Measurements from ENCODE around the gene ARID1A. TPM values are rescaled to one million over a fixed set of nuclear protein-coding genes. Genes with fewer than 3 reads are reported as not detected.

Gene ARID1A
- total RNA-seq, 5 donors from 2014 or later (not counting 1 experiment from before 2014, with no cell fraction given): 122 to 148 (median 126) TPM

DNA sequence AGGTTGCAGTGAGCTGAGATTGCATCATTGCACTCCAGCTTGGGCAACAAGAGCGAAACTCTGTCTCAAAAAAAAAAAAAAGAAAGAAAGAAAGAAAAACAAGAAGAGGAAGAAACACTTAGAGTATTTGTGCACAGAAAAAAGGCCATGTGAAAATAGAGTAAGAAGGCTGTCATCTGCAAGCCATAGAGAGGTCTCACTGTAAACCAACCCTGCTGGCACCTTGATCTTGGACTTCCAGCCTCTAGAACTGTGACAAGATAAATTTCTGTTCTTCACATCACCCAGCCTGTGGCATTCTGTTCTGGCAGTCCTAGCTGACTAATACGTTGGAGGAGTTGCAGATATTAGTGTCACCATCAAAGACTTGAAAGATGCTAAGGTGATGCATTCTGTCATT lies 118.6 kb downstream of the ARID1A start:
- Histone ChIP-seq H3K4me3 (ENCODE audit: control insufficient read depth in 1 of 2, extremely low read depth in 1 of 2, low read length in 1 of 2) (no peak overlapping the region), H3K4me1 (ENCODE audit: control insufficient read depth in 1 of 2, extremely low read depth in 1 of 2, insufficient read depth in 2 of 2, low read length in 2 of 2) (peaks cover 0 to 14% of the 10 kb centered on the region in 2 experiments), H3K27ac (ENCODE audit: low read length) (no peak overlapping the region), H3K27me3 (replicated peaks in 1 of 2; ENCODE audit: control insufficient read depth in 2 of 2, extremely low read depth in 1 of 2, insufficient read depth in 2 of 2, low read length in 1 of 2) (no peaks in the 10 kb centered on the region), H3K9me3 (no peaks in the 10 kb centered on the region), H3K36me3 (ENCODE audit: control insufficient read depth in 2 of 2, extremely low read depth in 1 of 2, insufficient read depth in 1 of 2, low read length in 1 of 2) (no peaks in the 10 kb centered on the region)
- ATAC-seq (replicated peaks in 1 of 4): no peak
- Mint-ChIP-seq H3K9me3 (no peaks in the 10 kb centered on the region), H3K36me3 (no peaks in the 10 kb centered on the region), H3K4me1 (peaks cover 11 to 15% (median 11%) of the 10 kb centered on the region in 3 donors), H3K27ac (no peak overlapping the region), H3K27me3 (no peaks in the 10 kb centered on the region), H3K4me3 (no peak overlapping the region)
- POLR2A ChIA-PET: no interaction called here
- no CpG with 5 or more reads among the region's 2 CpGs for WGBS (ENCODE audit: insufficient coverage)
- CTCF ChIA-PET: interaction anchor here in 1 of 2 donors (0.6 kb wide), 1 partner anchor 71 kb away, joined by 3 read pairs; no protein-coding TSS in a partner anchor
- DNase-seq: no peak

DNA sequence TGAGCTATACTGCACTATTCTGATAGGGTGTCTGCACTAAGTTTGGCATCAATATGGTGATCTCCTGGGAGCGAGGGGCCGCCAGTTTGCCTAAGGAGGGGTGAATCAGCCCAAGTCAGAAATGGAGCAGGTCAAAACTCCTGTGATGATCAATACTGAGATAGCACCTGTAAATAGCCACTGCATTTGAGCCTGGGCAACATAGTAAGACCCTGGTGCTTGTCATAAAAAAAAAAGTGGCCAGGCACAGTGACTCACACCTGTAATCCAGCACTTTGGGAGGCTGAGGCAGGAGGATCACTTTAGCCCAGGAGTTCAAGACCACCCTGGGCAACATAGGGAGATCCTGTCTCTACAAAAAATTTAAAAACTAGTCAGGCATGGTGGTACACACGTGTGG lies 119.1 kb downstream of the ARID1A start:
- DNase-seq: no peak
- Mint-ChIP-seq H3K36me3 (no peaks in the 10 kb centered on the region), H3K4me3 (no peak overlapping the region), H3K27ac (no peak overlapping the region), H3K4me1 (peaks cover 11 to 15% (median 12%) of the 10 kb centered on the region in 3 donors), H3K9me3 (no peaks in the 10 kb centered on the region), H3K27me3 (no peaks in the 10 kb centered on the region)
- WGBS (ENCODE audit: insufficient coverage): 100% methylated on average over 2 of the region's 3 CpGs
- H3K27ac ChIP-seq (ENCODE audit: low read length): no peak overlapping the region
- H3K9me3 ChIP-seq: no peaks in the 10 kb centered on the region
- no peaks in the 10 kb centered on the region for H3K36me3 ChIP-seq (ENCODE audit: control insufficient read depth in 2 of 2, extremely low read depth in 1 of 2, insufficient read depth in 1 of 2, low read length in 1 of 2)
- no peak overlapping the region for H3K4me3 ChIP-seq (ENCODE audit: control insufficient read depth in 1 of 2, extremely low read depth in 1 of 2, low read length in 1 of 2)
- ChIA-PET CTCF (interaction anchor here in 1 of 2 donors (1.2 kb wide), 1 partner anchor 18 kb away, joined by 3 read pairs; no protein-coding TSS in a partner anchor), POLR2A (no interaction called here)
- H3K4me1 ChIP-seq (ENCODE audit: control insufficient read depth in 1 of 2, extremely low read depth in 1 of 2, insufficient read depth in 2 of 2, low read length in 2 of 2): peaks cover 0 to 14% of the 10 kb centered on the region in 2 experiments
- H3K27me3 ChIP-seq (replicated peaks in 1 of 2; ENCODE audit: control insufficient read depth in 2 of 2, extremely low read depth in 1 of 2, insufficient read depth in 2 of 2, low read length in 1 of 2): no peaks in the 10 kb centered on the region
- ATAC-seq (replicated peaks in 1 of 4): no peak

DNA sequence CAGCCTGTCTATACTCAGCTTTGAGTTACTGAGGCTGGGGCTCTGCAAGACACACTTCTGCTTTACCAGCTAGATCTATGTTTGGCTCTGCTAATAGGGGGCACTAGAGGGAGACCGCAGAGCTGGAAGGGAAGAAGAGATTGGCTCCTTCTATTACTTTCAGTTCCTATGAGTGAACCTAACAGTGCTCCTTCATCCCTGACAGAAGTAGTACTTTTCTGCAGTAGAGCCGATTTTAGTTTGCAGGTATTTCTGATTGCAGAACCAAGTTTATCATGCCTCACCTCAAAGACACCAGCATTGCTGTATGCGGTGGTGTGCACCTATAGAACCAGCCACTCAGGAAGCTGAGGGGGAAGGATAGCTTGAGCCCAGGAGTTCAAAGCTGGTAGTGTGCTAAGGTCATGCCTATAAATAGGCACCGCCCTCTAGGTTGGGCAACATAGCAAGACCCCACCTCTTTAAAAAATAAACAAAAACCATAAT lies 125.0 kb downstream of the ARID1A start:
- ATAC-seq (replicated peaks in 1 of 4) (peak; percentile 95 to 97 (median 96)), DNase-seq (peak in 14 of 35 experiments; percentile 8 to 72 (median 32))
- WGBS (ENCODE audit: insufficient coverage): no CpG with 5 or more reads among the region's 4 CpGs
- peak overlapping the region; percentile 89 to 96 for H3K27ac Mint-ChIP-seq
- no peaks in the 10 kb centered on the region for H3K9me3 Mint-ChIP-seq
- no peaks in the 10 kb centered on the region for H3K9me3 ChIP-seq
- peak overlapping the region; percentile 30 to 47 for H3K4me3 ChIP-seq (ENCODE audit: control insufficient read depth in 1 of 2, extremely low read depth in 1 of 2, low read length in 1 of 2)
- ChIA-PET POLR2A (interaction anchor here (0.6 to 1.7 kb wide), 3 partner anchors 10 to 52 kb away, joined by 3 to 12 read pairs (median 5); no protein-coding TSS in a partner anchor), CTCF (interaction anchor here (0.5 to 3.4 kb wide), 15 partner anchors 9 to 351 kb away, joined by 3 to 92 read pairs (median 5); no protein-coding TSS in a partner anchor)
- H3K36me3 ChIP-seq (ENCODE audit: control insufficient read depth in 2 of 2, extremely low read depth in 1 of 2, insufficient read depth in 1 of 2, low read length in 1 of 2): no peaks in the 10 kb centered on the region
- H3K27ac ChIP-seq (ENCODE audit: low read length): peak overlapping the region; percentile 60
- H3K27me3 Mint-ChIP-seq: no peaks in the 10 kb centered on the region
- peaks cover 8 to 28% of the 10 kb centered on the region in 2 experiments for H3K4me1 ChIP-seq (ENCODE audit: control insufficient read depth in 1 of 2, extremely low read depth in 1 of 2, insufficient read depth in 2 of 2, low read length in 2 of 2)
- H3K36me3 Mint-ChIP-seq: no peaks in the 10 kb centered on the region
- H3K4me3 Mint-ChIP-seq: peak overlapping the region; percentile 61 to 69 (median 67)
- H3K4me1 Mint-ChIP-seq: peaks cover 24 to 35% (median 25%) of the 10 kb centered on the region in 3 donors
- H3K27me3 ChIP-seq (replicated peaks in 1 of 2; ENCODE audit: control insufficient read depth in 2 of 2, extremely low read depth in 1 of 2, insufficient read depth in 2 of 2, low read length in 1 of 2): no peaks in the 10 kb centered on the region

DNA sequence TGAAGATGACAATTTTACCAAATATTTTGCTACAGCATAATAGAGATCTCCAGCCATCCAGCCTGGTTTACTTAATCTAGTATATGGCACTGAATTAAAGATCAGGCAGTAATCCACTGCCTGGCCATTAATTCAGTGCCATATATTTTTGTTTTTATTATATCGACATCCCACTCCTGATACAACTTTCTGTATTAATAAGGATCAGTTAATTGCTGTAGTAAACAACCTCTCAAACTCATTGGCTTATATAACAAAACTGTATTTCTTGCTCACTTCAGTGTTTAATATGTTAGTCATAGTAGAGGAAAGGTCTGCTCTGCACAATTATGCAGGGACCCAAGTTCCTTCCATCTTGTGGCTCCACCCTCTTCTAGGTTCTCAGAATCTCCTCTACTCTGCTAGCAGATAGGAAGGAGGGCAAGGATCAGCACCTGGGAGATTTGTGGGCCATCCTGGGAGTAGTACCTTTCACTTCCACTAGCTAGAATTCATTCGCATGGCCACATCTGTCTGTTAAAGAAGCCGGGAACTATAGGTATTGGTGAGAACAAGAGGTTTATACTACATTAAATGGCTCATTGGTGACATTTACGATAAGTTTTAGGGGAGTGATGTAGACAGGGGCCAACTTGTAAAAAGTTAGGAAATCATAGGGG lies 127.1 kb downstream of the ARID1A start:
- DNase-seq (no peak), ATAC-seq (replicated peaks in 1 of 4) (no peak)
- 100% methylated on average over 3 of the region's 4 CpGs for WGBS (ENCODE audit: insufficient coverage)
- Histone ChIP-seq H3K4me3 (ENCODE audit: control insufficient read depth in 1 of 2, extremely low read depth in 1 of 2, low read length in 1 of 2) (no peak overlapping the region), H3K27ac (ENCODE audit: low read length) (no peak overlapping the region), H3K36me3 (ENCODE audit: control insufficient read depth in 2 of 2, extremely low read depth in 1 of 2, insufficient read depth in 1 of 2, low read length in 1 of 2) (no peaks in the 10 kb centered on the region), H3K9me3 (no peaks in the 10 kb centered on the region), H3K4me1 (ENCODE audit: control insufficient read depth in 1 of 2, extremely low read depth in 1 of 2, insufficient read depth in 2 of 2, low read length in 2 of 2) (peaks cover 12 to 40% of the 10 kb centered on the region in 2 experiments), H3K27me3 (replicated peaks in 1 of 2; ENCODE audit: control insufficient read depth in 2 of 2, extremely low read depth in 1 of 2, insufficient read depth in 2 of 2, low read length in 1 of 2) (no peaks in the 10 kb centered on the region)
- ChIA-PET POLR2A (no interaction called here), CTCF (interaction anchor here in 1 of 2 donors (0.7 to 3.3 kb wide), 3 partner anchors 11 to 216 kb away, joined by 3 to 19 read pairs (median 6); no protein-coding TSS in a partner anchor)
- Mint-ChIP-seq H3K4me1 (peaks cover 31 to 48% (median 36%) of the 10 kb centered on the region in 3 donors), H3K27me3 (no peaks in the 10 kb centered on the region), H3K9me3 (no peaks in the 10 kb centered on the region), H3K4me3 (no peak overlapping the region), H3K27ac (peak overlapping the region; percentile 48 to 59), H3K36me3 (no peaks in the 10 kb centered on the region)

DNA sequence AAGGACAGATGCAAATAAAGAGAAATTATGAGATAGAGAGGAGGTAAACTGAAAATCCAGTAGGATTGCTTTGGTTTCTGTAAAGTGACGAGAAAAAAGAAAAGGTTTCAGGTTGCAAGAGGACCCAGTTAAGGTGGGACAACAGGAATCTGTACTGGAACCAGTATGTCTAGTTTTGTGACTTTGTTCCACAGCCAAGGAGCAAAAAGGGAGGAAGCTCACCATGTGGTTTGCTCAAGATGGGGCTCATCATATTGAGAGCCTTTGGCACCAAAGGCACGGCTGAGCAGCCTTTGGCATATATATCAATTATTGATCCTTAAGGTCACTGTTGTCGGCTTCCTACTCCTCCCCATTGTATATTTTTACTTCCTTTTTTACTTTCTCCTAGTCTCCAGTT lies 128.9 kb downstream of the ARID1A start:
- Mint-ChIP-seq H3K36me3 (no peaks in the 10 kb centered on the region), H3K27me3 (no peaks in the 10 kb centered on the region), H3K9me3 (no peaks in the 10 kb centered on the region), H3K4me1 (peaks cover 50 to 66% (median 54%) of the 10 kb centered on the region in 3 donors), H3K4me3 (peak overlapping the region in 2 of 3 donors; percentile 18 to 91), H3K27ac (peak overlapping the region; percentile 95 to 97)
- POLR2A ChIA-PET: no interaction called here
- H3K4me3 ChIP-seq (ENCODE audit: control insufficient read depth in 1 of 2, extremely low read depth in 1 of 2, low read length in 1 of 2): no peak overlapping the region
- no peaks in the 10 kb centered on the region for H3K27me3 ChIP-seq (replicated peaks in 1 of 2; ENCODE audit: control insufficient read depth in 2 of 2, extremely low read depth in 1 of 2, insufficient read depth in 2 of 2, low read length in 1 of 2)
- CTCF ChIA-PET: interaction anchor here (0.5 to 3.3 kb wide), 8 partner anchors 9 to 811 kb away, joined by 3 to 19 read pairs (median 4); no protein-coding TSS in a partner anchor
- H3K36me3 ChIP-seq (ENCODE audit: control insufficient read depth in 2 of 2, extremely low read depth in 1 of 2, insufficient read depth in 1 of 2, low read length in 1 of 2): peaks cover 0 to 7% of the 10 kb centered on the region in 2 donors
- 100% methylated on average over 3 of the region's 3 CpGs for WGBS (ENCODE audit: insufficient coverage)
- peaks cover 20 to 59% of the 10 kb centered on the region in 2 experiments for H3K4me1 ChIP-seq (ENCODE audit: control insufficient read depth in 1 of 2, extremely low read depth in 1 of 2, insufficient read depth in 2 of 2, low read length in 2 of 2)
- DNase-seq (no peak), ATAC-seq (replicated peaks in 1 of 4) (no peak)
- no peaks in the 10 kb centered on the region for H3K9me3 ChIP-seq
- H3K27ac ChIP-seq (ENCODE audit: low read length): peak overlapping the region; percentile 86

DNA sequence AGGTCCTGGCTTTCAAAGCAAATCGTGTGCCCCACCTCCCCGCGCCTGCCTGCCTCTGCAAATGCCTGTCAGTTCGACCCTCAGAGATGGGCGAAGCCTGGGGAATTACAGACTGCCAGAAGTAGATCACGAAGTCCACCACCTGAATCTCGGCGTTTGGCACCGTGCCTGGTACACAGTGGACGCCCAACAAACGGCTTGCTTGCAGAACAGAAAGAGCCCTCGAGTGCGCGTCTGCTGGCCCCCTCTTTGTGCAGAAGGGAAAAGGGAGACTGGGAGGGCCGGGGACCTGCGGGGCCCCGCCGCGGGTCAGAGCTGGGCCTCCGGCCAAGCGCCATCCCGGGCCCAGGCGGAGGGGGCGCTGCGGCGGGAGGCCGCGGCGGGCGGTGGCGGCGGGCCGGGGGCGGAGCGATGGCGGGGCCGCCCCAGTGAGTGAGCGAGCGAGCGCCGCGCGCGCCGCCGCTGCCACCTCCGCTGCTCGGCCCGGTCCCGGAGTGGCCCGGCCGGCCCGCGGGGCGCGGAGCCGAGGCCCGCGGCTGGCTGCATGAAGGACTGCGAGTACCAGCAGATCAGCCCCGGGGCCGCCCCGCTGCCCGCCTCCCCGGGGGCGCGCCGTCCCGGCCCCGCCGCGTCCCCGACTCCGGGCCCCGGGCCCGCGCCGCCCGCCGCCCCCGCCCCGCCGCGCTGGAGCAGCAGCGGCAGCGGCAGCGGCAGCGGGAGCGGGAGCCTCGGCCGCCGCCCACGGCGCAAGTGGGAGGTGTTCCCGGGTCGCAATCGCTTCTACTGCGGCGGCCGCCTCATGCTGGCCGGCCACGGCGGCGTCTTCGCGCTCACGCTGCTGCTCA lies 130.7 kb downstream of the ARID1A start, which contains the start of gene ZDHHC18:
ZDHHC18 (plus strand) TSS at position 428 of the 845 bp plus-strand sequence; CDS start at position 545, 117 bp downstream.
- H3K4me3 Mint-ChIP-seq: peak within 1 kb of the TSS; percentile 87 to 98 (median 95)
- H3K27ac Mint-ChIP-seq: peak within 1 kb of the TSS; percentile 97 to 99
- peaks cover 12 to 61% of the 10 kb centered on the region in 2 experiments for H3K4me1 ChIP-seq (ENCODE audit: control insufficient read depth in 1 of 2, extremely low read depth in 1 of 2, insufficient read depth in 2 of 2, low read length in 2 of 2)
- peaks cover 0 to 13% of the 10 kb centered on the region in 2 donors for H3K36me3 ChIP-seq (ENCODE audit: control insufficient read depth in 2 of 2, extremely low read depth in 1 of 2, insufficient read depth in 1 of 2, low read length in 1 of 2)
- CTCF ChIA-PET: interaction anchor here in 1 of 2 donors (0.5 to 2.3 kb wide), 2 partner anchors 15 to 135 kb away, joined by 3 to 10 read pairs; no protein-coding TSS in a partner anchor
- POLR2A ChIA-PET: no interaction called here
- peak within 1 kb of the TSS; percentile 58 to 67 for H3K4me3 ChIP-seq (ENCODE audit: control insufficient read depth in 1 of 2, extremely low read depth in 1 of 2, low read length in 1 of 2)
- no peaks in the 10 kb centered on the region for H3K9me3 ChIP-seq
- under 1% methylated on average over 94 of the region's 107 CpGs for WGBS (ENCODE audit: insufficient coverage)
- H3K4me1 Mint-ChIP-seq: peaks cover 51 to 69% (median 61%) of the 10 kb centered on the region in 3 donors
- no peaks in the 10 kb centered on the region for H3K9me3 Mint-ChIP-seq
- peak within 1 kb of the TSS; percentile 86 for H3K27ac ChIP-seq (ENCODE audit: low read length)
- DNase-seq (peak in 34 of 35 experiments; percentile 33 to 87 (median 63)), ATAC-seq (replicated peaks in 1 of 4) (peak; percentile 89 to 92 (median 91))
- H3K27me3 ChIP-seq (replicated peaks in 1 of 2; ENCODE audit: control insufficient read depth in 2 of 2, extremely low read depth in 1 of 2, insufficient read depth in 2 of 2, low read length in 1 of 2): no peaks in the 10 kb centered on the region
- peaks cover 4% of the 10 kb centered on the region for H3K36me3 Mint-ChIP-seq
- no peaks in the 10 kb centered on the region for H3K27me3 Mint-ChIP-seq
